HG03103 (cell line): ENCODE data around the gene SERPINB2.
A peak's percentile ranks its signal among the peaks of the same experiment; 100 is the strongest.
"Not testable (repeated sequence)": the region's sequence is repeated elsewhere in the genome, so short reads cannot be mapped to it uniquely, and the experiment has no call there.

Experiments used
- ATAC-seq: cut with Tn5 transposase; IDR thresholded peaks from one replicate; pipeline ENCODE4 v1.9.1; 2021; ENCODE audit warnings: low read depth; ENCODE audit not compliant: unreplicated experiment

The SERPINB2 gene

GRCh38 chr18:63888470-63889190 lies 1.1 kb downstream of the SERPINB2 start:
- ATAC-seq = no peak

- ATAC-seq = no peak
Observed at GRCh38 chr18:63889626-63890025, 2.1 kb downstream of the SERPINB2 start.

- no peak for ATAC-seq
Observed at GRCh38 chr18:63890237-63890949, 2.9 kb downstream of the SERPINB2 start.

- ATAC-seq = no peak
Observed at GRCh38 chr18:63890950-63891304, 3.4 kb downstream of the SERPINB2 start.

- no peak for ATAC-seq
Observed at GRCh38 chr18:63892566-63892965, 5.1 kb downstream of the SERPINB2 start.

- no peak for ATAC-seq
Observed at GRCh38 chr18:63894106-63894772, 6.7 kb downstream of the SERPINB2 start.

GRCh38 chr18:63895190-63895589 lies 7.7 kb downstream of the SERPINB2 start:
- ATAC-seq = no peak

- no peak for ATAC-seq
Observed at GRCh38 chr18:63897072-63897471, 9.6 kb downstream of the SERPINB2 start.

- ATAC-seq = no peak
Observed at GRCh38 chr18:63899206-63899605, 11.7 kb downstream of the SERPINB2 start.

- no peak for ATAC-seq
Observed at GRCh38 chr18:63903851-63904570, 16.5 kb downstream of the SERPINB2 start.

- no peak for ATAC-seq
Observed at GRCh38 chr18:63904694-63905093, 17.2 kb downstream of the SERPINB2 start.

- peak; percentile 31 for ATAC-seq
Observed at GRCh38 chr18:63905361-63905760, 17.9 kb downstream of the SERPINB2 start.

GRCh38 chr18:63906056-63906455 lies 18.6 kb downstream of the SERPINB2 start:
- no peak for ATAC-seq

GRCh38 chr18:63907664-63908063 lies 20.2 kb downstream of the SERPINB2 start, which contains the start of gene SERPINB10:
Gene SERPINB10 (plus strand): TSS chr18:63907958. CDS start chr18:63915511, 7,553 bp downstream.
- ATAC-seq = peak; percentile 62

- ATAC-seq = no peak
Observed at GRCh38 chr18:63908858-63909257, 21.4 kb downstream of the SERPINB2 start.

- ATAC-seq = peak; percentile 53
Observed at GRCh38 chr18:63909870-63910269, 22.4 kb downstream of the SERPINB2 start.

- ATAC-seq = no peak
Observed at GRCh38 chr18:63917817-63918216, 30.3 kb downstream of the SERPINB2 start.

GRCh38 chr18:63922049-63922448 lies 34.5 kb downstream of the SERPINB2 start:
- no peak for ATAC-seq

- ATAC-seq = no peak
Observed at GRCh38 chr18:63924551-63924950, 37.0 kb downstream of the SERPINB2 start.

- ATAC-seq = no peak
Observed at GRCh38 chr18:63928331-63928730, 40.8 kb downstream of the SERPINB2 start.

- ATAC-seq = not testable (repeated sequence)
Observed at GRCh38 chr18:63929369-63929768, 41.9 kb downstream of the SERPINB2 start.
